HCT116 (cell line): ENCODE measurements around the gene TMCC3. TPM values are rescaled to one million over a fixed set of nuclear protein-coding genes. Genes with fewer than 3 reads are reported as not detected.

Source experiments
- ATAC-seq: fragments of 200-7000 bp; cut with Tn5 transposase; 2 replicates; pipeline ENCODE4 v1.9.1; 2020; ENCODE audit warnings: mild to moderate bottlenecking, moderate library complexity
- BruUV-seq: library from RNA; stranded (reverse); fragments of 400-500 nt; replicated peaks from 2 replicates; lab custom pipeline; 2021; lab: Mats Ljungman, UMichigan
- CTCF ChIA-PET: fragments of 300-600 bp; sonication (Branson Sonifier 250); formaldehyde crosslinking; loops from one replicate; lab custom pipeline; 2021; ENCODE audit warnings: antibody characterized with exemption; lab: Charles Lee
- POLR2A ChIA-PET: fragments of 300-600, 350-600 bp; sonication (Branson Sonifier 250); formaldehyde crosslinking; loops from one replicate; lab custom pipeline; 2021; ENCODE audit warnings: antibody characterized with exemption; lab: Charles Lee
- RAD21 ChIA-PET, 2 experiments: fragments of 300-600 bp; sonication (Branson Sonifier 250); formaldehyde crosslinking; loops; one replicate each; lab custom pipeline; 2023; ENCODE audit warnings: low total read pairs in 2 of 2; ENCODE audit not compliant: uncharacterized antibody in 2 of 2, unreplicated experiment in 2 of 2, low non-redundant PET in 1 of 2; lab: Charles Lee
- DNase-seq: peaks from one replicate; pipeline ENCODE4 v3.0.0-alpha.2; 2010; ENCODE audit warnings: low read depth, low spot score
- H2AFZ ChIP-seq: fragments of 200-600 bp; shearing (Covaris generic), sonication (generic); 2 replicates; pipeline ENCODE4 v1.6.1; 2017; ENCODE audit warnings: low read depth, mixed run types, mixed read lengths, antibody characterized with exemption, low read length; ENCODE audit not compliant: poor library complexity, severe bottlenecking
- H3K27ac ChIP-seq: 2 replicates; pipeline ENCODE4 v1.5.1; 2012; ENCODE audit warnings: low read depth, low read length
- H3K27me3 ChIP-seq: fragments of 200-600 bp; sonication (generic); 2 replicates; pipeline ENCODE4 v1.6.1; 2016; ENCODE audit warnings: mixed run types, low read length, mixed read lengths; ENCODE audit not compliant: insufficient read depth
- H3K36me3 ChIP-seq, 2 experiments: fragments of 200-500 bp in 1 of 2; fragments of 200-600 bp in 1 of 2; sonication (Bioruptor generic) in 1 of 2; sonication (generic) in 1 of 2; 2 replicates each; pipeline versions ENCODE4 v1.5.1 to v1.6.1; 2014 to 2016; ENCODE audit warnings: low read length in 2 of 2, inconsistent platforms in 1 of 2, mixed read lengths in 1 of 2, mixed run types in 1 of 2; ENCODE audit not compliant: insufficient read depth in 2 of 2, control insufficient read depth in 1 of 2
- H3K4me1 ChIP-seq, 2 experiments: fragments of 200-600 bp in 1 of 2; sonication (generic) in 1 of 2; 2 replicates each; pipeline versions ENCODE4 v1.5.1 to v1.6.1; 2012 to 2017; ENCODE audit warnings: low read length in 2 of 2, inconsistent platforms in 1 of 2, mild to moderate bottlenecking in 1 of 2, mixed read lengths in 1 of 2, mixed run types in 1 of 2, moderate library complexity in 1 of 2; ENCODE audit not compliant: insufficient read depth in 2 of 2, control insufficient read depth in 1 of 2
- H3K4me2 ChIP-seq: fragments of 200-600 bp; sonication (generic); 2 replicates; pipeline ENCODE4 v1.6.1; 2017; ENCODE audit warnings: mixed run types, low read length, mixed read lengths
- H3K4me3 ChIP-seq, 2 experiments: fragments of 200-600 bp in 1 of 2; sonication (generic) in 1 of 2; replicated peaks in 1 of 2; 2 replicates each; pipeline ENCODE4 v1.5.1; 2011 to 2016; ENCODE audit warnings: low read length in 2 of 2, control low read depth in 1 of 2, low read depth in 1 of 2, mild to moderate bottlenecking in 1 of 2, mixed read lengths in 1 of 2, mixed run types in 1 of 2
- H3K79me2 ChIP-seq: fragments of 200-600 bp; sonication (generic); 2 replicates; pipeline ENCODE4 v1.6.1; 2017; ENCODE audit warnings: mild to moderate bottlenecking, mixed run types, low read length, moderate library complexity, mixed read lengths; ENCODE audit not compliant: insufficient read depth
- H3K9ac ChIP-seq: fragments of 200-600 bp; sonication (generic); 2 replicates; pipeline ENCODE4 v1.6.1; 2016; ENCODE audit warnings: low read length, mixed read lengths
- H3K9me2 ChIP-seq: fragments of 200-600 bp; sonication (generic), shearing (Covaris generic); 2 replicates; pipeline ENCODE4 v1.6.1; 2017; ENCODE audit warnings: mixed run types, mild to moderate bottlenecking, moderate library complexity; ENCODE audit not compliant: insufficient read depth
- H3K9me3 ChIP-seq, 2 experiments: fragments of 200-500 bp in 1 of 2; fragments of 200-600 bp in 1 of 2; sonication (Bioruptor generic) in 1 of 2; sonication (generic) in 1 of 2; 2 replicates each; pipeline ENCODE4 v1.6.1; 2014 to 2017; ENCODE audit warnings: low read length in 2 of 2, mixed read lengths in 2 of 2, inconsistent platforms in 1 of 2, low read depth in 1 of 2, mild to moderate bottlenecking in 1 of 2, mixed run types in 1 of 2, moderate library complexity in 1 of 2; ENCODE audit not compliant: control insufficient read depth in 1 of 2, insufficient read depth in 1 of 2
- H4K20me1 ChIP-seq: fragments of 200-600 bp; sonication (generic), shearing (Covaris generic); 2 replicates; pipeline ENCODE4 v1.6.1; 2017; ENCODE audit warnings: mixed run types, mild to moderate bottlenecking, moderate library complexity; ENCODE audit not compliant: insufficient read depth
- CBX3 ChIP-seq: IDR thresholded peaks from 2 replicates; pipeline ENCODE4 v1.6.1; 2012; ENCODE audit warnings: low read depth
- CEBPB ChIP-seq: IDR thresholded peaks from 2 replicates; pipeline ENCODE4 v1.6.1; 2012; ENCODE audit warnings: low read depth
- CTCF ChIP-seq, 3 experiments: fragments of 200-600 bp in 1 of 3; sonication (generic) in 1 of 3; IDR thresholded peaks in 2 of 3; conservative IDR thresholded peaks in 1 of 3; 2 replicates each; pipeline ENCODE4 v1.5.1; 2012 to 2017; ENCODE audit warnings: low read depth in 2 of 3, low read length in 2 of 3, antibody characterized with exemption in 1 of 3, borderline replicate concordance in 1 of 3, control low read depth in 1 of 3, mild to moderate bottlenecking in 1 of 3, mixed read lengths in 1 of 3, mixed run types in 1 of 3, moderate library complexity in 1 of 3; ENCODE audit not compliant: insufficient read depth in 1 of 3
- EGR1 ChIP-seq: IDR thresholded peaks from 2 replicates; pipeline ENCODE4 v1.6.1; 2012; ENCODE audit warnings: low read depth
- ELF1 ChIP-seq: IDR thresholded peaks from 2 replicates; pipeline ENCODE4 v1.6.1; 2012; ENCODE audit warnings: low read depth, borderline replicate concordance
- EZH2phosphoT487 ChIP-seq: fragments of 200-600 bp; IDR thresholded peaks from 2 replicates; pipeline ENCODE4 v1.6.1; 2018; ENCODE audit warnings: antibody characterized with exemption, borderline replicate concordance
- FOSL1 ChIP-seq: IDR thresholded peaks from 2 replicates; pipeline ENCODE4 v1.6.1; 2012; ENCODE audit warnings: low read depth
- JUND ChIP-seq: IDR thresholded peaks from 2 replicates; pipeline ENCODE4 v1.6.1; 2012
- POLR2A ChIP-seq: IDR thresholded peaks from 2 replicates; pipeline ENCODE4 v1.7.0; 2011; ENCODE audit warnings: borderline replicate concordance; ENCODE audit not compliant: insufficient read depth, insufficient read length; ENCODE audit errors: extremely low read depth
- POLR2AphosphoS5 ChIP-seq: IDR thresholded peaks from 2 replicates; pipeline ENCODE4 v1.6.1; 2011; ENCODE audit warnings: mild to moderate bottlenecking, low read depth, low read length, moderate library complexity
- RAD21 ChIP-seq: IDR thresholded peaks from 2 replicates; pipeline ENCODE4 v1.6.1; 2012; ENCODE audit warnings: low read depth, mild to moderate bottlenecking
- SIN3A ChIP-seq: IDR thresholded peaks from 2 replicates; pipeline ENCODE4 v1.6.1; 2012; ENCODE audit warnings: low read depth
- SP1 ChIP-seq: IDR thresholded peaks from 2 replicates; pipeline ENCODE4 v1.6.1; 2012; ENCODE audit warnings: low read depth
- TCF7L2 ChIP-seq: IDR thresholded peaks from 2 replicates; pipeline ENCODE4 v1.7.0; 2011; ENCODE audit warnings: borderline replicate concordance, inconsistent platforms; ENCODE audit not compliant: insufficient read depth, insufficient read length; ENCODE audit errors: extremely low read depth
- ZNF274 ChIP-seq: fragments of 200-500 bp; sonication (Bioruptor generic); IDR thresholded peaks from 2 replicates; pipeline ENCODE4 v1.6.1; 2014; ENCODE audit warnings: mild to moderate bottlenecking, low read depth, low read length, inconsistent platforms
- intact Hi-C: fragments of 100-400 bp; cut with micrococcal nuclease; formaldehyde crosslinking; loops from 2 replicates; pipeline ENCODE4 v1.10.0; 2022
- total RNA-seq: library from RNA; stranded (reverse); gene quantifications from one replicate; pipeline ENCODE4 v1.2.1, GENCODE V29; 2021; ENCODE audit not compliant: unreplicated experiment
- TF ChIP-seq, protein P1 (sequence below): IDR thresholded peaks from 2 replicates; pipeline ENCODE4 v1.6.1; 2012; ENCODE audit warnings: low read depth

The TMCC3 gene
- total RNA-seq, 1 experiment from 2014 or later = 4.5 TPM

GRCh38 chr12:94551810-94552209, 98.5 kb downstream of the TMCC3 start:
- TF ChIP-seq CBX3 = no peak
- TF ChIP-seq EZH2phosphoT487 = no peak
- TF ChIP-seq, protein P1, sequence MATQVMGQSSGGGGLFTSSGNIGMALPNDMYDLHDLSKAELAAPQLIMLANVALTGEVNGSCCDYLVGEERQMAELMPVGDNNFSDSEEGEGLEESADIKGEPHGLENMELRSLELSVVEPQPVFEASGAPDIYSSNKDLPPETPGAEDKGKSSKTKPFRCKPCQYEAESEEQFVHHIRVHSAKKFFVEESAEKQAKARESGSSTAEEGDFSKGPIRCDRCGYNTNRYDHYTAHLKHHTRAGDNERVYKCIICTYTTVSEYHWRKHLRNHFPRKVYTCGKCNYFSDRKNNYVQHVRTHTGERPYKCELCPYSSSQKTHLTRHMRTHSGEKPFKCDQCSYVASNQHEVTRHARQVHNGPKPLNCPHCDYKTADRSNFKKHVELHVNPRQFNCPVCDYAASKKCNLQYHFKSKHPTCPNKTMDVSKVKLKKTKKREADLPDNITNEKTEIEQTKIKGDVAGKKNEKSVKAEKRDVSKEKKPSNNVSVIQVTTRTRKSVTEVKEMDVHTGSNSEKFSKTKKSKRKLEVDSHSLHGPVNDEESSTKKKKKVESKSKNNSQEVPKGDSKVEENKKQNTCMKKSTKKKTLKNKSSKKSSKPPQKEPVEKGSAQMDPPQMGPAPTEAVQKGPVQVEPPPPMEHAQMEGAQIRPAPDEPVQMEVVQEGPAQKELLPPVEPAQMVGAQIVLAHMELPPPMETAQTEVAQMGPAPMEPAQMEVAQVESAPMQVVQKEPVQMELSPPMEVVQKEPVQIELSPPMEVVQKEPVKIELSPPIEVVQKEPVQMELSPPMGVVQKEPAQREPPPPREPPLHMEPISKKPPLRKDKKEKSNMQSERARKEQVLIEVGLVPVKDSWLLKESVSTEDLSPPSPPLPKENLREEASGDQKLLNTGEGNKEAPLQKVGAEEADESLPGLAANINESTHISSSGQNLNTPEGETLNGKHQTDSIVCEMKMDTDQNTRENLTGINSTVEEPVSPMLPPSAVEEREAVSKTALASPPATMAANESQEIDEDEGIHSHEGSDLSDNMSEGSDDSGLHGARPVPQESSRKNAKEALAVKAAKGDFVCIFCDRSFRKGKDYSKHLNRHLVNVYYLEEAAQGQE = no peak
- no peak for TF ChIP-seq FOSL1
- no peak for TF ChIP-seq RAD21
- no peak for TF ChIP-seq CTCF (IDR thresholded peaks at IDR 0.05 in 2 of 3, conservative IDR thresholded peaks at IDR 0.05 in 1 of 3; ENCODE audit: borderline replicate concordance in 1 of 3, insufficient read depth in 1 of 3, low read depth in 2 of 3, low read length in 2 of 3)
- TF ChIP-seq SP1 = no peak
- no peak for TF ChIP-seq JUND
- TF ChIP-seq SIN3A = no peak
- TF ChIP-seq ELF1 = no peak
- no peak for TF ChIP-seq POLR2AphosphoS5
- TF ChIP-seq EGR1 = no peak
- no peak for TF ChIP-seq CEBPB
- no peak for TF ChIP-seq TCF7L2
- TF ChIP-seq ZNF274 = no peak
- no peak for TF ChIP-seq POLR2A
- TF ChIP-seq, all 23 proteins: peak for 0
- H3K27me3 ChIP-seq = no peaks in the 10 kb centered on the region
- H3K36me3 ChIP-seq = no peaks in the 10 kb centered on the region
- POLR2A ChIA-PET = no interaction called here
- H3K9me2 ChIP-seq = no peaks in the 10 kb centered on the region
- H3K9me3 ChIP-seq = no peaks in the 10 kb centered on the region
- no peak overlapping the region for H3K4me2 ChIP-seq
- H4K20me1 ChIP-seq = no peaks in the 10 kb centered on the region
- BruUV-seq = no TSS peak
- RAD21 ChIA-PET = interaction anchor here in 1 of 2 experiments (0.8 kb wide), 1 partner anchor 325 kb away, joined by 3 read pairs; no protein-coding TSS in a partner anchor
- CTCF ChIA-PET = no interaction called here
- no peak overlapping the region for H3K27ac ChIP-seq
- no peaks in the 10 kb centered on the region for H3K79me2 ChIP-seq
- H3K4me3 ChIP-seq = no peak overlapping the region
- ATAC-seq (no peak), DNase-seq (no peak)
- no peak overlapping the region for H3K9ac ChIP-seq
- H3K4me1 ChIP-seq = peaks cover 11 to 29% of the 10 kb centered on the region in 2 experiments
- intact Hi-C loops = no loop called here
- H2AFZ ChIP-seq = no peak overlapping the region
